Transverse colon (tissue), 4 donors: ENCODE results near the gene OSBPL3. TPM values are rescaled to one million over a fixed set of nuclear protein-coding genes. Genes with fewer than 3 reads are reported as not detected.

Experiments used
- DNase-seq: peaks from one replicate; pipeline ENCODE4 v3.0.0-alpha.2; 2019
- H3K27ac ChIP-seq, 4 donors: fragments of 200-600 bp; sonication (generic); 2 replicates each; pipeline ENCODE4 v1.5.1; 2016 to 2018; ENCODE audit warnings: inconsistent platforms in 4 of 4
- H3K27me3 ChIP-seq: fragments of 200-600 bp; sonication (generic); 2 replicates; pipeline ENCODE4 v1.5.1; 2017; ENCODE audit warnings: inconsistent platforms
- H3K36me3 ChIP-seq, 4 donors: fragments of 200-600 bp; sonication (generic); 2 replicates each; pipeline ENCODE4 v1.5.1; 2017 to 2019; ENCODE audit warnings: inconsistent platforms in 4 of 4
- H3K4me1 ChIP-seq, 4 donors: fragments of 200-600 bp; sonication (generic); 2 replicates each; pipeline ENCODE4 v1.5.1; 2017 to 2020; ENCODE audit warnings: inconsistent platforms in 4 of 4
- H3K4me3 ChIP-seq, 4 donors: fragments of 200-600 bp; sonication (generic); 1 replicate in 1 of 4; 2 replicates in 3 of 4; pipeline versions ENCODE4 v1.5.1 to v1.6.1; 2017 to 2019; ENCODE audit warnings: inconsistent platforms in 4 of 4
- H3K9me3 ChIP-seq, 2 donors: fragments of 200-600 bp; sonication (generic); 2 replicates each; pipeline ENCODE4 v1.5.1; 2017 to 2019; ENCODE audit warnings: inconsistent platforms in 2 of 2
- CTCF ChIP-seq, 5 experiments: fragments of 200-600 bp in 3 of 5; fragments of 450-650 bp in 2 of 5; sonication (generic) in 3 of 5; IDR thresholded peaks; 1 replicate in 2 of 5; 2 replicates in 3 of 5; pipeline ENCODE4 v1.5.1; 2016 to 2017; ENCODE audit warnings: antibody characterized with exemption in 5 of 5, inconsistent platforms in 3 of 5, mild to moderate bottlenecking in 2 of 5, moderate library complexity in 1 of 5
- EP300 ChIP-seq: sonication (generic); formaldehyde crosslinking; IDR thresholded peaks from one replicate; pipeline ENCODE4 v1.6.1; 2017; ENCODE audit warnings: antibody characterized with exemption, low read depth
- POLR2A ChIP-seq: fragments of 450-650 bp; IDR thresholded peaks from one replicate; pipeline ENCODE4 v1.6.1; 2016; ENCODE audit warnings: antibody characterized with exemption, mild to moderate bottlenecking, moderate library complexity
- POLR2AphosphoS5 ChIP-seq, 3 donors: sonication (generic); formaldehyde crosslinking; IDR thresholded peaks; one replicate each; pipeline ENCODE4 v1.6.1; 2016; ENCODE audit warnings: antibody characterized with exemption in 3 of 3
- WGBS, 2 donors: methylation state at CpG; one replicate each; pipeline ENCODE4 v1.1.5; 2018; ENCODE audit warnings: low coverage in 1 of 2; 5-methylcytosine and 5-hydroxymethylcytosine counted together
- in situ Hi-C, 4 donors: fragments of 200-750 bp; cut with MboI; loops; one replicate each; pipeline versions ENCODE4 v1.15.0 to v1.15.1; 2017; ENCODE audit warnings: low sequenced_read_pairs in 3 of 4, low pct_ligation_motif_present in 1 of 4, low pct_unique_long_range_greater_than_20kb in 1 of 4
- intact Hi-C: fragments of 100-400 bp; cut with DNase I; formaldehyde crosslinking; loops from one replicate; pipeline ENCODE4 v1.15.1; 2023; ENCODE audit warnings: low total_unique reads
- total RNA-seq, 4 donors: library from RNA; depleted of rRNA; stranded (reverse); fragments of >200 nt; gene quantifications; one replicate each; pipeline ENCODE4 v1.1.0, GENCODE V29; 2016

OSBPL3 gene
- total RNA-seq, 4 donors from 2014 or later, result 6.7 to 20.6 (median 8.0) TPM

- no peaks in the 10 kb centered on the region for H3K4me1 ChIP-seq
- in situ Hi-C loops (no loop called here), intact Hi-C loops (no loop called here)
- 88 to 90% methylated on average over 3 to 4 of the region's 4 CpGs for whole genome bisulfite sequencing, 2 donors
- H3K4me3 ChIP-seq, result no peak overlapping the region
- no peak for DNase-seq
- no peak overlapping the region for H3K27ac ChIP-seq
- no peaks in the 10 kb centered on the region for H3K9me3 ChIP-seq
- no peaks in the 10 kb centered on the region for H3K27me3 ChIP-seq
- no peak for TF ChIP-seq POLR2AphosphoS5 (IDR thresholded peaks at IDR 0.05)
- TF ChIP-seq CTCF (IDR thresholded peaks at IDR 0.05), result no peak
- no peak for TF ChIP-seq EP300
- no peak for TF ChIP-seq POLR2A
- no peaks in the 10 kb centered on the region for H3K36me3 ChIP-seq
These were observed 193.7 kb downstream of the OSBPL3 start for GRCh38 chr7:24786306-24786705.

GRCh38 chr7:24784277-24784676, 195.7 kb downstream of the OSBPL3 start:
- H3K36me3 ChIP-seq, result no peaks in the 10 kb centered on the region
- WGBS, 2 donors, result 80 to 88% methylated on average over 1 to 5 of the region's 5 CpGs
- intact Hi-C loops, result no loop called here
- H3K27ac ChIP-seq, result no peak overlapping the region
- TF ChIP-seq POLR2AphosphoS5 (IDR thresholded peaks at IDR 0.05), result no peak
- no peak for TF ChIP-seq CTCF (IDR thresholded peaks at IDR 0.05)
- TF ChIP-seq EP300, result no peak
- no peak for TF ChIP-seq POLR2A
- no peaks in the 10 kb centered on the region for H3K9me3 ChIP-seq
- H3K4me1 ChIP-seq, result no peaks in the 10 kb centered on the region
- no peaks in the 10 kb centered on the region for H3K27me3 ChIP-seq
- in situ Hi-C loops, result no loop called here
- H3K4me3 ChIP-seq, result no peak overlapping the region
- no peak for DNase-seq

GRCh38 chr7:24783698-24784097, 196.3 kb downstream of the OSBPL3 start:
- no peak overlapping the region for H3K27ac ChIP-seq

GRCh38 chr7:24781106-24781505, 198.9 kb downstream of the OSBPL3 start:
- Histone ChIP-seq H3K4me1 (no peaks in the 10 kb centered on the region), H3K4me3 (no peak overlapping the region), H3K36me3 (no peaks in the 10 kb centered on the region), H3K9me3 (no peaks in the 10 kb centered on the region), H3K27me3 (no peaks in the 10 kb centered on the region), H3K27ac (no peak overlapping the region)
- TF ChIP-seq CTCF (IDR thresholded peaks at IDR 0.05) (no peak), POLR2AphosphoS5 (IDR thresholded peaks at IDR 0.05) (no peak), POLR2A (no peak), EP300 (no peak)
- in situ Hi-C loops, result no loop called here
- no peak for DNase-seq
- WGBS, 2 donors, result 94% methylated on average over 4 of the region's 4 CpGs; no CpG with 5 or more reads in 1 of the 2 donors
- intact Hi-C loops, result no loop called here

More at GRCh38 chr7:24783698-24784097, 196.3 kb downstream of the OSBPL3 start:
- WGBS, 2 donors, result 87% methylated on average over 2 of the region's 2 CpGs; no CpG with 5 or more reads in 1 of the 2 donors
- intact Hi-C loops, result no loop called here
- H3K4me1 ChIP-seq, result no peaks in the 10 kb centered on the region
- H3K4me3 ChIP-seq, result no peak overlapping the region
- no peaks in the 10 kb centered on the region for H3K27me3 ChIP-seq
- no peaks in the 10 kb centered on the region for H3K36me3 ChIP-seq
- in situ Hi-C loops, result no loop called here
- no peak for TF ChIP-seq EP300
- no peak for DNase-seq
- H3K9me3 ChIP-seq, result no peaks in the 10 kb centered on the region

- 88% methylated on average over 2 of the region's 2 CpGs; no CpG with 5 or more reads in 1 of the 2 donors for WGBS, 2 donors
- H3K4me1 ChIP-seq, result no peaks in the 10 kb centered on the region
- no peak for DNase-seq
- H3K36me3 ChIP-seq, result no peaks in the 10 kb centered on the region
- no peaks in the 10 kb centered on the region for H3K27me3 ChIP-seq
- in situ Hi-C loops, result no loop called here
- no peaks in the 10 kb centered on the region for H3K9me3 ChIP-seq
- no peak for TF ChIP-seq POLR2A
- no peak for TF ChIP-seq EP300
- TF ChIP-seq POLR2AphosphoS5 (IDR thresholded peaks at IDR 0.05), result no peak
- no peak for TF ChIP-seq CTCF (IDR thresholded peaks at IDR 0.05)
- intact Hi-C loops, result no loop called here
- no peak overlapping the region for H3K27ac ChIP-seq
- H3K4me3 ChIP-seq, result no peak overlapping the region
These were observed 200.7 kb downstream of the OSBPL3 start for GRCh38 chr7:24779283-24779655.
